Stimulated activated CD4-positive, alpha-beta T cell treated with anti-CD3 and anti-CD28 coated beads, Interleukin-15, amount 100 ng/mL, for 48 hours (primary cell): Measurements from ENCODE around the gene DDX42.

Source experiments
- DNase-seq, 2 donors: peaks; one replicate each; pipeline ENCODE4 v3.0.0-alpha.2; 2020; ENCODE audit warnings: low read depth in 2 of 2

The DDX42 gene

GRCh38 chr17:63774141-63774968 lies at the start of gene DDX42:
DDX42 (plus strand) TSS chr17:63774170; CDS start chr17:63787050, 12,880 bp downstream.
- DNase-seq, result peak in 1 of 2 donors; percentile 19

GRCh38 chr17:63735691-63736090 lies 38.3 kb upstream of the DDX42 start:
- DNase-seq, result no peak

- no peak for DNase-seq
Observed at GRCh38 chr17:63740464-63741142, 33.4 kb upstream of the DDX42 start.

GRCh38 chr17:63741143-63741407 lies 32.9 kb upstream of the DDX42 start:
- peak in 1 of 2 donors; percentile 24 for DNase-seq

- DNase-seq, result peak; percentile 99
Observed at GRCh38 chr17:63741408-63742173, 32.4 kb upstream of the DDX42 start, which contains the start of gene STRADA. STRADA (minus strand) TSS chr17:63741799; CDS start chr17:63728369, 13,430 bp downstream.

GRCh38 chr17:63751806-63752205 lies 22.2 kb upstream of the DDX42 start:
- no peak for DNase-seq

GRCh38 chr17:63752707-63753106 lies 21.3 kb upstream of the DDX42 start:
- no peak for DNase-seq

GRCh38 chr17:63753215-63753614 lies 20.8 kb upstream of the DDX42 start:
- DNase-seq, result no peak

- DNase-seq, result no peak
Observed at GRCh38 chr17:63754046-63754445, 19.9 kb upstream of the DDX42 start.

GRCh38 chr17:63758428-63758827 lies 15.5 kb upstream of the DDX42 start:
- no peak for DNase-seq

GRCh38 chr17:63760771-63761539 lies 13.0 kb upstream of the DDX42 start:
- no peak for DNase-seq

GRCh38 chr17:63762161-63763078 lies 11.6 kb upstream of the DDX42 start:
- no peak for DNase-seq

- DNase-seq, result no peak
Observed at GRCh38 chr17:63764716-63765115, 9.3 kb upstream of the DDX42 start.

- DNase-seq, result no peak
Observed at GRCh38 chr17:63766754-63767153, 7.2 kb upstream of the DDX42 start.

- no peak for DNase-seq
Observed at GRCh38 chr17:63768433-63768832, 5.5 kb upstream of the DDX42 start.

GRCh38 chr17:63772801-63773271 lies 1.1 kb upstream of the DDX42 start:
- DNase-seq, result no peak

GRCh38 chr17:63773272-63774140 lies 464 bp upstream of the DDX42 start, which contains the start of gene CCDC47:
CCDC47 (minus strand) TSS chr17:63773597; CDS start chr17:63766175, 7,422 bp downstream.
- DNase-seq, result peak; percentile 97 to 98

GRCh38 chr17:63774969-63775265 lies 947 bp downstream of the DDX42 start:
- no peak for DNase-seq

- DNase-seq, result no peak
Observed at GRCh38 chr17:63775420-63775819, 1.4 kb downstream of the DDX42 start.

- no peak for DNase-seq
Observed at GRCh38 chr17:63780507-63780906, 6.5 kb downstream of the DDX42 start.
